ENCODE data around the gene ARRB1.

DNA sequence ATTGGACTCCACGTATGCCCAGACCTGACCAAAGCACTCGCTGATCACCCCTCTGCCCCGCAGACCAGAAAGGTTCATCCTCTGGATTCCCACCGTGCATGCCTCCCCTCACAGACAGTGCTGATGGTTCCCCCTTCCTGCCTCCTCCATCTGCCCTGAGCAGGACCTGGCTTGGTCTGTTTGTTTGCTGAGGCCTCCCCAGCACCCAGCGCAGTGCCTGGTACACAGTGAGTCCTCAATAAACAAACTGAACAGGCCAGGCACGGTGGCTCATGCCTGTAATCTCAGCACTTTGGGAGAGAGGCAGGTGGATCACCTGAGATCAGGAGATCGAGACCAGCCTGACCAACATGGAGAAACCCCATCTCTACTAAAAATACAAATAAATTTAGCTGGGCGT, 24.2 kb upstream of the ARRB1 start:
- TF ChIP-seq POLR2A (IDR thresholded peaks at IDR 0.05) (no peak), CTCF (IDR thresholded peaks at IDR 0.05 in 8 of 11, conservative IDR thresholded peaks at IDR 0.05 in 3 of 11) (no peak)

Measured in spleen (tissue), 7 donors.